Measurements from ENCODE around the gene SCT. TPM values are rescaled to one million over a fixed set of nuclear protein-coding genes. Genes with fewer than 3 reads are reported as not detected.

SCT gene
- total and polyA plus RNA-seq, 2 of the 4 experiments (the other 2 are of a cell fraction), result not detected

GRCh38 chr11:579830-580601 lies 47.0 kb downstream of the SCT start:
- H4K91ac ChIP-seq (ENCODE audit: insufficient read depth, low read depth, low read length), result no peak overlapping the region
- no peak overlapping the region for H2BK120ac ChIP-seq (ENCODE audit: low read depth, low read length)
- BruUV-seq (replicated peaks), result no TSS peak
- TF ChIP-seq POLR2A (IDR thresholded peaks at IDR 0.05; ENCODE audit: low read depth, low read length) (no peak), MAZ (IDR thresholded peaks at IDR 0.05; ENCODE audit: borderline replicate concordance, low read depth, low read length) (no peak), CEBPB (IDR thresholded peaks at IDR 0.05; ENCODE audit: low read depth, low read length) (no peak), CHD1 (IDR thresholded peaks at IDR 0.05; ENCODE audit: low read depth, low read length) (no peak), USF2 (IDR thresholded peaks at IDR 0.05; ENCODE audit: low read depth, low read length) (no peak)
- POLR2A ChIA-PET (ENCODE audit: unreplicated experiment), result no interaction called here
- no peak overlapping the region for H3K14ac ChIP-seq (replicated peaks; ENCODE audit: low read depth, low read length)
- no peak overlapping the region for H2BK20ac ChIP-seq (ENCODE audit: low read depth, low read length)
- intact Hi-C loops (cut with micrococcal nuclease) (no loop called here), dilution Hi-C loops (cut with HindIII; ENCODE audit: low sequenced_read_pairs, unreplicated experiment) (no loop called here), in situ Hi-C loops (cut with MboI; ENCODE audit: low sequenced_read_pairs) (no loop called here)
- no peak overlapping the region for H3K18ac ChIP-seq (ENCODE audit: low read depth, low read length)
- no peak overlapping the region for H3K4me3 ChIP-seq (ENCODE audit: insufficient read depth, low read depth, low read length)
- ATAC-seq (ENCODE audit: low read depth) (no peak), DNase-seq (peak; percentile 25)
- WGBS, 2 experiments (ENCODE audit: extremely low coverage in 2 of 2, insufficient read length in 1 of 2), result 89% methylated on average over 5 of the region's 20 CpGs; no CpG with 5 or more reads in 1 of the 2 experiments
- no peak overlapping the region for H2AFZ ChIP-seq (replicated peaks; ENCODE audit: low read length, poor library complexity)
- CTCF ChIA-PET, result no interaction called here
- H3K27ac ChIP-seq (ENCODE audit: insufficient read depth, low read length), result no peak overlapping the region
- 0 out of 2 replicates have a peak overlapping the region, but pooled peaks have one; percentile 24 for H3K23ac ChIP-seq (ENCODE audit: low read depth, low read length)
- H3K4me2 ChIP-seq (ENCODE audit: low read depth, low read length), result no peak overlapping the region
- no peak overlapping the region for H3K56ac ChIP-seq (ENCODE audit: extremely low read depth, insufficient read depth, low read length)
- no peak overlapping the region for H2AK5ac ChIP-seq (ENCODE audit: low read depth, low read length)
- H2BK5ac ChIP-seq (ENCODE audit: low read depth, low read length, poor library complexity, severe bottlenecking), result no peak overlapping the region
- no peak overlapping the region for H2BK15ac ChIP-seq (ENCODE audit: low read depth, low read length)
- H3K9me3 ChIP-seq (ENCODE audit: control insufficient read depth, insufficient read depth, low read length), result no peaks in the 10 kb centered on the region
- H4K5ac ChIP-seq (ENCODE audit: low read depth, low read length), result no peak overlapping the region
- no peaks in the 10 kb centered on the region for H3K27me3 ChIP-seq (ENCODE audit: control insufficient read depth, insufficient read depth, low read length)
- no peak overlapping the region for H4K8ac ChIP-seq (ENCODE audit: low read depth in 2 of 2, low read length in 2 of 2)
- H3K4ac ChIP-seq (ENCODE audit: low read depth, low read length), result no peak overlapping the region
- no peak overlapping the region for H3K9ac ChIP-seq (ENCODE audit: low read depth, low read length)
- H3K4me1 ChIP-seq (ENCODE audit: control insufficient read depth, insufficient read depth, low read length), result peaks cover 12% of the 10 kb centered on the region
- no peak overlapping the region for H2AK9ac ChIP-seq (replicated peaks; ENCODE audit: low read depth, low read length, poor library complexity)
- peaks cover 71% of the 10 kb centered on the region for H4K20me1 ChIP-seq (ENCODE audit: insufficient read depth, low read length)
- peaks cover 9 to 51% of the 10 kb centered on the region in 2 experiments for H3K79me1 ChIP-seq (ENCODE audit: low read depth in 1 of 2, low read length in 2 of 2)
- H3K36me3 ChIP-seq (ENCODE audit: control insufficient read depth, insufficient read depth, low read length), result peaks cover 20% of the 10 kb centered on the region
- H3K9me1 ChIP-seq (ENCODE audit: insufficient read depth, low read length), result peaks cover 21% of the 10 kb centered on the region

All from IMR-90 (cell line).